ENCODE data around the gene CXCR6.

- no peak for TF ChIP-seq CTCF (IDR thresholded peaks at IDR 0.05; ENCODE audit: borderline replicate concordance, extremely low read depth, low read length, poor library complexity, severe bottlenecking)
- no peak for TF ChIP-seq EZH2 (IDR thresholded peaks at IDR 0.05; ENCODE audit: borderline replicate concordance, low read depth, low read length, severe bottlenecking)
These were observed 23.8 kb downstream of the CXCR6 start for GRCh38 chr3:45966950-45967640.

Data from DND-41 (cell line).